ENCODE data around the gene ZBTB45.
"Not testable (repeated sequence)": the region's sequence is repeated elsewhere in the genome, so short reads cannot be mapped to it uniquely, and the experiment has no call there.

Gene ZBTB45

DNA sequence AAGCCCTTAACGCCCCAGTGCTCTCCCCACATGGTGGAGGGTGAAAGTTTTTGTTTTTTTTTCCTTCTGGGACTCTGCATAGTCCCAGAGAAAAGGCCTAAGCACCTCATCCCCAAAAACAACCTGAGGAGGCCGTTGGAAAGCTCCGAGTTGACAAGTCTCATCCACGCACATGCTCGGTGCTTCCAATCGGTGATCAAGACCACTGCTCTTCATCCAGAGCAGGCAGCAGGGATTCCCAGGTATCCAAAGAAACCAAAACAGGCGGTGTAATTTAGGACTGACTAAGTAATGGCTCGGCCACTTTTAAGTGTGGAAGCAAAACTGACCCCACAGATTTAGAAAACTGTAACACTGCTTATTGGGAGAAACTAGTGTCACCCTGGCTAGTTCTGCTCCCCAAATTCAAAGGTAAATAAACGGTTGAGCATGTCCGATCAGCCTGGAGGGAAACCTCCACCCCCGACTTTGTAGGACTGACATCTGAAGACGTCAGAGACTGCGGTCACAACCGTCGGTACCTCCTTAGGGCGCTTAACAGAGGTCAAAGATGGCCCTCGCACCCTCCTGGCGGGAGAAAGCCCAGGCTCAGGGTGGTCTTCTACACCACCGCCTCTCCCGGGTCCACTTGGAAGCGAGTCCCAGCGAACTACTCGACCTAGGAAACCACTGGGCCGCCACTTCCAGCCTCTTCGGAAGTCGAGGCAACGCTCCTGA is 44.5 kb downstream of the ZBTB45 start:
- no peak for DNase-seq (ENCODE audit: low spot score)

DNA sequence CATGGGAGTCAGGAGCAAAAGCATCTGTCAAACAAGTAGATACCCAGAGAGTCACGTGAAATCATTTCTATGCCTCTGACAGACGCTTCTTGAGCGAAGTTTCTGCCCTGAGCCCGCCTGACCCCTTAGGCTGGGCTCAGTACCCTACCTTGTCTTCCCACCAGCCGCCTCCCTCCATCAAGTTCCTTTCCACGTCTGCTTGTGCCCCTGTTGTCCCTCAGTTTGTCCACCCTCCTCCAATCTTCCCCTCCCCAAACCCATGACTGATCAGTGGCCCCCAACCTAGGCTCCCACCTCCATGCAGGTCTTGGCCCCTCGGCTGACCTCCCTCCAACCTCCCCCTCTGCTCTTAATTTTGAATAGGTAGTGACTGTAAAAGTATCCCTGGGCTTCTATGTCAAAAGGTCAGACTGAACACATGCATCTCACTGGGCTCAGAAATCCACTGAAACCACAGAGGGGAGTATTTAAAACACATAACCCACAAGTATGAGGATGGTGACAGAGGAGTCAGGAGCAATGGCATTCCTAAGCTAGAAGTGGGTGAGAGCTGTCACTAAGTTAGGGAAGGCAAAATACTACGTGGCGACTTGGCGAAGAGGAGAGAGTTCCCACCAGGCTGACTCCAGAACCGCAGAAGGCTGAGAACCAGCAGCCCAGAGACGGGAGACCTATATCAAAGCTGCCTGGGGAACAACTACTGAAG is 45.2 kb downstream of the ZBTB45 start:
- DNase-seq (ENCODE audit: low spot score): no peak

DNA sequence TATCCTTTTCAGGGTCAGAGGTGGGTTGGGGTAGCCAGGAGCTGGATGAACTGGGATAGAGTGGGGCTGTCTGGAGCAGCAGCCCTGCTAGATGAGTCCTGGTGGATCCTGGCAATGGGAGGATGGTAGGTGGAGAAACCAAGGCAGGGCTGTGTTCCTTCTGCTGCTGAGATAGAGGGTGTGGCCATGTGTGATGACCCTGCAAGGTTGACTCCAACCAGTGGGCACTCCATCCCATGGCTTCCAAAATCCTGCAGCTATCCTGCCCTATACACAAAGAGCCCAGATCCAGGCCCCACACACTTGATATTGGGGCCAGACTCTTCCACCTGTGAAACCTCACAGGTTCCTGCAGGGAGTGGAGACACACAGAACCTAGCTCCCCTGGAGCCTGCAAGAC is 45.8 kb downstream of the ZBTB45 start:
- DNase-seq (ENCODE audit: low spot score): no peak

DNA sequence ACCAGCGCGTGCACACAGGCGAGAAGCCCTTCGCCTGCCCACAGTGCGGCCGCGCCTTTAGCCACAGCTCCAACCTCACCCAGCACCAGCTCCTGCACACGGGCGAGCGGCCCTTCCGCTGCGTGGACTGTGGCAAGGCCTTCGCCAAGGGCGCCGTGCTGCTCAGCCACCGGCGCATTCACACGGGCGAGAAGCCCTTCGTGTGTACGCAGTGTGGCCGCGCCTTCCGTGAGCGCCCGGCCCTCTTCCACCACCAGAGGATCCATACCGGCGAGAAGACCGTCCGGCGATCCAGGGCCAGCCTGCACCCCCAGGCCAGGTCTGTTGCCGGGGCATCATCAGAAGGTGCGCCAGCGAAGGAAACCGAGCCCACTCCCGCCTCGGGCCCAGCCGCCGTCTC is 47.9 kb downstream of the ZBTB45 start:
- DNase-seq (ENCODE audit: low spot score): no peak

DNA sequence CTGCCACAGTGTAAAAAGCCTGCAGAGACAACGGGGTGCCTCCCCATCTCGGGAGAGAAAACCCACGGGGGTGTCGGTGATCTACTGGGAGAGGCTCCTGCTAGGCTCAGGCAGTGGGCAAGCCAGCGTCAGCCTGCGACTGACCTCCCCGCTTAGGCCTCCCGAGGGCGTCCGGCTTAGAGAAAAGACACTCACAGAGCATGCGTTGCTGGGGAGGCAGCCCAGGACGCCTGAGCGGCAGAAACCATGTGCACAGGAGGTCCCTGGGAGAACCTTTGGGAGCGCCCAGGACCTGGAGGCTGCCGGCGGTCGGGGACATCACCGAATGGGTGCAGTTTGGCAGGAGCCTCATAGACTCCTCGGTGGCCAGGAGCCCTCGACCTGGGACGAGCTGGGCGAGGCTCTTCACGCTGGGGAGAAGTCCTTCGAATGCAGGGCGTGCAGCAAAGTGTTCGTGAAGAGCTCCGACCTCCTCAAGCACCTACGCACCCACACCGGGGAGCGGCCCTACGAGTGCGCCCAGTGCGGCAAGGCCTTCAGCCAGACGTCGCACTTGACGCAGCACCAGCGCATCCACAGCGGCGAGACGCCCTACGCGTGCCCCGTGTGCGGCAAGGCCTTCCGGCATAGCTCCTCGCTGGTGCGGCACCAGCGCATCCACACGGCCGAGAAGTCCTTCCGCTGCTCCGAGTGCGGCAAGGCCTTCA is 48.6 kb downstream of the ZBTB45 start:
- DNase-seq (ENCODE audit: low spot score): not testable (repeated sequence)

DNA sequence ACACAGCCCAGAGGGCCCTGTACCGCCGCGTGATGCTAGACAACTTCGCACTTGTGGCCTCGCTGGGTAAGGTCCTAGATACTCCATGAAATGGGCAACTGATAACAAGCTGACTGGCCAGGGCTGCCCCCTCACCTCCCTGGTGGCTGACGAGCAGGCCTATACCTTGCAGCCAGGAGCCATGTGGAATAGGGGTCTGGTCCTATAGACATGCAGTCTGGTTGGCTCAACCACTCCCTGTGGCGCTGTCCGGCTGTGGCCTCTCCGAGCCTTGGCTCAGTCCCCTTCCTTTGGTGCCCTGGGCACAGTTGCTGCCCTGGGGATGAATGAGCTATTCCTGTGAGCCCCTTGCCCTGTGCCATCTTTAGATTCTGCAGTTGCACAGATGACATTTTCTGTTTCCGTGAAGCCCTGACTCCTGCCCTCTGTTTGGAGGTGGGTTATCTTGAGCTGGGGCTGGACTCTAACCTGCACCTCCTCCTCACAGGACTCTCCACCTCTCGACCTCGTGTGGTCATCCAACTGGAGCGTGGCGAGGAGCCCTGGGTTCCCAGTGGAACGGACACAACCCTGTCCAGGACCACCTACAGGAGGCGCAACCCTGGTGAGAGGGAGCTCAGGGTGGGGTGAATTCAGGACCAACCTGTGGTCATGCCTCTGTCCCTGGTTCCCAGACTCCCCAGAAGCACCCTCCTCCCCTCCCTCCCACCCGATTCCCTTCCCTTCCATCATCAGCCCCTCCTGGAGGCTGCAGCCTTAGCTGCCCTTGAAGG is 50.2 kb downstream of the ZBTB45 start:
- no peak for DNase-seq (ENCODE audit: low spot score)

DNA sequence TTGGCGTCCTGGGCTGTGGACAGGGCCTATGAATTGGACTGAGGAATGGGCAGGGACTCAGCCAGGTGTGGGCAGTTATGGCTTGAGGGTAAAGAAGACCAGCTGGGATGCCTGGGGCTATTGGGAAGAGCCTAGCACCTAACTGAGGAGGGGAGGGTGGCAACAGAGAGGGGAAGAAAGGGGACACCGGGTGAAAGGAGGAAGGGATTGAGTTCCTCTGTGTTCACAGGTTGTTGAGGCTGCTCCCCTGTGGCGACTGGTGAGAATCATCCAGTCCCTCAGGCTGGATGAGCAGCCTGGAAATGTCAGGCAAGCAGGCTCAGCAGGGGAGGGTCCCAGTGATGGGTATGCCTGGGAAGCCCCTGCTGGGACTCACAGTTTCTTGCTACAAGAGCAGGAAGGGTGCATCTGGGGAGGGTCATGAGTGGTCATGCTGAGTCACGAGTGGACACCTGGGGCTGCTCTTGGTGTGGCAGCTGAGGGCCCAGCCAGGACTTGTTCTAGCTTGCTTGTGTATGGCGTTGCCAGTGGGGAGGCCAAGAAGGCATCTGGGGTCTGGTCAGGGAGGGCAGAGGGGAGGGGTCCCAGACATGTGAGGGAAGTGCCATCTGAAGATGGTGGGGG is 51.3 kb downstream of the ZBTB45 start:
- DNase-seq (ENCODE audit: low spot score): no peak

DNA sequence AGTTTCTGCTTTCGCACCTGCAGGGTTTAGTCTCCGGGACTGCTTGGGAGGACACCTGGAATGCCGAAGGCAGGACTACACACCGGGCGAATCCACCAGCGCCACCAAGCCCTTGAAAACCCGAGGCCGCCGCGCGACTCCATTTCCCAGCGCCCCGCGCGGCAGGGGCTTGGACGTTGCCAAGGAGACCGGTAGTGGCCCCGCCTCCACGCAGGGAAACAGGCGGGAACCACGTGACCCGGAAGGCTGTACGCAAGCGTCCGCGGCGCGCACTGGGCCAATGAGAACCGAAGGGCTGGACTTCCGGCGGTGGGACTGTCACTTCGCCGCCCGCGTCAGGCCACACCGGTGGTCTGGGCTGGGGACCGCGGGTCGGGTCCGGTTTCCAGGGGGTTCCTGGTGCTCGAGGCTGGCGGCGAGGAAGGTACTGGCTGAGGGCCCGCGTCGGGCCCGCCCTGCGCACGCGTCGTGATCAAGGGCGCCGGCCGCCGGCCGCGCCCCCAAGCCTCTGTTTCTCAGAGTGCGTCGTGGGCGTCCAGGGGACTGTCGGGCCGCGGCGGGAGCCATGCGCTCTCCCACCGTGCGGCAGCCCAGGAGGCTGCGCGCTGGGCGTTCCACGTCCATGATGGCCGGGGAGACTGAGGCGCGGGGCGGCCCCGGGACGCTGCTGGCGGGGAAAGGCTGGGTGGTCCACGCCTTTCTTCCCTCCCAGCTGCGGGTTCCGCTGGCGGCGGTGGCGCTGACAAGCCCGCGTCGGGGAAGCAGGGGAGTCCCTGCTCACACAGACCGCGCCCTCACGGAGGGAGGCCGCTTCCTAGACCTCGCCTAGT is 52.6 kb downstream of the ZBTB45 start, which contains the start of gene ZNF324:
Gene ZNF324, plus strand, starts transcription at position 321 of the 830 bp plus-strand sequence. CDS start 2,106 bp downstream, outside the sequence.
- peak; percentile 97 for DNase-seq (ENCODE audit: low spot score)

DNA sequence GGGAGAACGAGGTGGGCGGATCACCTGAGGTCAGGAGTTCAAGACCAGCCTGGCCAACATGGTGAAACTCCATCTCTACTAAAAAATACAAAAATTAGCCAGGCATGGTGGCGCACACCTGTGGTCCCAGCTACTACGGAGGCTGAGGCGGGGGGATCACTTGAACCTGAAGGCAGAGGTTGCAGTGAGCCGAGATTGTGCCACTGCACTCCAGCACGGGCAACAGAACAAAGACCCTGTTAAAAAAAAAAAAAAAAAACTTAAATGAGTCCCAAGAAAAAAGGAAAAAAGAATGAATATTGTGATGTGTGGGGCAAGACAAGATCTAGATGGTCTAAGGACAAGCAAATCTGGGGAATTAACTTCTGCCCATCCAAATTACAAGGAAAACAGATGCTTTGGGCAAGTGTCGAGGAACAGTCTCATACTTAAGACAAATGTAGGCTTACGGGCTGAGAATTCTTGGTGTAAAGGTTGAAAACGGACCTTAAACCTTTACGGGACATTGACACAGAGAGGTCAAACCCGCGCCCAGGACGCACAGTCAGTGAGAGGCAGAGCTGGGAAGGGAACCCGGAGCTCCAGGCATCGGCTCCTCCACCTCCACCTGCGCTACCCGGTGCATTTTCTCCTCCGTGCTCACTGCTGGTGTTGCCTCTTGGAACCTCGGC is 53.4 kb downstream of the ZBTB45 start:
- no peak for DNase-seq (ENCODE audit: low spot score)
